SK-N-SH treated with all-trans-retinoic acid at 6 μM for 48 hours (cell line): ENCODE results near the gene DNAH7.

Experiments
- BACH2 ChIP-seq: fragments of 250-450 bp; sonication (Bioruptor Pico); IDR thresholded peaks from 2 replicates; pipeline ENCODE4 v1.9.0; 2021; ENCODE audit warnings: mild to moderate bottlenecking, borderline replicate concordance
- CSDC2 ChIP-seq: fragments of 250-450 bp; sonication (Bioruptor Pico); IDR thresholded peaks from 2 replicates; pipeline ENCODE4 v1.5.0; 2020; ENCODE audit warnings: mild to moderate bottlenecking, moderate library complexity
- OSR1 ChIP-seq: fragments of 250-450 bp; sonication (Bioruptor Pico); IDR thresholded peaks from 2 replicates; pipeline ENCODE4 v1.8.0; 2022; ENCODE audit warnings: moderate library complexity, mild to moderate bottlenecking, inconsistent platforms
- PPARA ChIP-seq: fragments of 250-450 bp; sonication (Bioruptor Pico); IDR thresholded peaks from 2 replicates; pipeline ENCODE4 v1.5.0; 2020; ENCODE audit warnings: mild to moderate bottlenecking, borderline replicate concordance
- RARB ChIP-seq: fragments of 250-450 bp; sonication (Bioruptor Pico); IDR thresholded peaks from 2 replicates; pipeline ENCODE4 v1.8.0; 2021; ENCODE audit warnings: mild to moderate bottlenecking, moderate library complexity
- TCF4 ChIP-seq: fragments of 250-450 bp; sonication (Bioruptor Pico); IDR thresholded peaks from 2 replicates; pipeline ENCODE4 v1.8.0; 2021; ENCODE audit warnings: mild to moderate bottlenecking, moderate library complexity, borderline replicate concordance
- ZFP30 ChIP-seq: fragments of 450-650 bp; formaldehyde crosslinking; IDR thresholded peaks from 2 replicates; pipeline ENCODE4 v1.5.0; 2022; ENCODE audit warnings: mild to moderate bottlenecking, moderate library complexity

- no peak for TF ChIP-seq ZFP30 (CRISPR knock-in tag)
- no peak for TF ChIP-seq PPARA (CRISPR knock-in tag)
- no peak for TF ChIP-seq CSDC2 (CRISPR knock-in tag)
- no peak for TF ChIP-seq BACH2
- TF ChIP-seq OSR1 (CRISPR knock-in tag) = no peak
- no peak for TF ChIP-seq TCF4 (CRISPR knock-in tag)
- TF ChIP-seq RARB (CRISPR knock-in tag) = no peak
Observed at GRCh38 chr2:196112418-196113034, 43.9 kb upstream of the DNAH7 start.
